ENCODE data around the gene TRIP10. TPM values are rescaled to one million over a fixed set of nuclear protein-coding genes. Genes with fewer than 3 reads are reported as not detected.

The TRIP10 gene
- polyA plus RNA-seq, 1 donor from 2014 or later: 0.76 TPM

DNA sequence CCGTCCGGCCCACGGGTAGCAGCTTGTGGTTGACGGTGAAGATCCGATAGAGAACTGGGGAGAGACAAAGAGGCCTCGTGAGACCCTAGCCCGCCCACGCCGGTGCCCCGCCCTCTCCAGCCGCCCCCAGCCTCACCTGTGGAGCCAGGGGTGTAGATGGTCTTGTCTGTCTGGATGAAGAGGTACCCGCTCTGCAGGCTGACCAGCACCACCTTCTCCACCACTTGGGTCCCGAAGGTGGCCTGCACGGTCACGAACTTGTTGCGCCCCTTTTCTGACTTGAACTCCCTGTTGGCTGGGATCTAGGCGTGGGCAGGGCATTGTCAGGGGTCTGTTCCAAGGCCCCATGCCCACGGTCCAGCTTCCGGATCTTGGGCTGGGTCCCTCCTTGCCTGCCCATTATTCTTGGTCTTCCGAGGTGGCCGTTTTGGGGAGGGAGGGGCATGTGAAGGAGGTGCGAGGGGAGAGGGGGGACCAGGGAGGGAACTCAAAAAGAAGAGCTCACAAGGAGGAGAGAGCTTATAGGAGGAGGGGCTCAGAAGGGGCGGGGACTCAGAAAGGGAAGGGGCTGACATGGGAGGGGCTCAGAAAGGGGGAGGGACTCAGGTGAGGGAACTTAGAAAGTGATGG, 21.3 kb upstream of the TRIP10 start:
- Histone ChIP-seq H3F3A (ENCODE audit: insufficient read depth, low read length, poor library complexity, severe bottlenecking) (no peaks in the 10 kb centered on the region), H4K20me1 (ENCODE audit: insufficient read depth) (no peaks in the 10 kb centered on the region), H3K9me2 (ENCODE audit: insufficient read depth, low read length) (no peaks in the 10 kb centered on the region), H3K27me3 (ENCODE audit: insufficient read depth, low read depth, low read length) (no peaks in the 10 kb centered on the region), H3K79me2 (replicated peaks; ENCODE audit: insufficient read depth, low read length) (no peaks in the 10 kb centered on the region), H3K27ac (ENCODE audit: low read length) (no peak overlapping the region), H3K9me3 (ENCODE audit: low read length) (no peaks in the 10 kb centered on the region), H3K4me3 (ENCODE audit: low read length) (no peak overlapping the region), H2AFZ (ENCODE audit: low read depth, low read length) (no peak overlapping the region), H3K4me2 (ENCODE audit: low read length) (no peak overlapping the region), H3K9ac (ENCODE audit: low read length) (no peak overlapping the region), H3K36me3 (ENCODE audit: insufficient read depth, low read length) (no peaks in the 10 kb centered on the region)
- no peak for TF ChIP-seq POLR2AphosphoS5 (IDR thresholded peaks at IDR 0.05)
- no peak for TF ChIP-seq SMC3 (conservative IDR thresholded peaks at IDR 0.05; ENCODE audit: poor library complexity)
- no peak for TF ChIP-seq RAD21 (conservative IDR thresholded peaks at IDR 0.05)
- no peak for TF ChIP-seq MXI1 (conservative IDR thresholded peaks at IDR 0.05; ENCODE audit: poor library complexity, severe bottlenecking)
- TF ChIP-seq TAF1 (IDR thresholded peaks at IDR 0.05; ENCODE audit: low read depth): no peak
- TF ChIP-seq, protein P1, sequence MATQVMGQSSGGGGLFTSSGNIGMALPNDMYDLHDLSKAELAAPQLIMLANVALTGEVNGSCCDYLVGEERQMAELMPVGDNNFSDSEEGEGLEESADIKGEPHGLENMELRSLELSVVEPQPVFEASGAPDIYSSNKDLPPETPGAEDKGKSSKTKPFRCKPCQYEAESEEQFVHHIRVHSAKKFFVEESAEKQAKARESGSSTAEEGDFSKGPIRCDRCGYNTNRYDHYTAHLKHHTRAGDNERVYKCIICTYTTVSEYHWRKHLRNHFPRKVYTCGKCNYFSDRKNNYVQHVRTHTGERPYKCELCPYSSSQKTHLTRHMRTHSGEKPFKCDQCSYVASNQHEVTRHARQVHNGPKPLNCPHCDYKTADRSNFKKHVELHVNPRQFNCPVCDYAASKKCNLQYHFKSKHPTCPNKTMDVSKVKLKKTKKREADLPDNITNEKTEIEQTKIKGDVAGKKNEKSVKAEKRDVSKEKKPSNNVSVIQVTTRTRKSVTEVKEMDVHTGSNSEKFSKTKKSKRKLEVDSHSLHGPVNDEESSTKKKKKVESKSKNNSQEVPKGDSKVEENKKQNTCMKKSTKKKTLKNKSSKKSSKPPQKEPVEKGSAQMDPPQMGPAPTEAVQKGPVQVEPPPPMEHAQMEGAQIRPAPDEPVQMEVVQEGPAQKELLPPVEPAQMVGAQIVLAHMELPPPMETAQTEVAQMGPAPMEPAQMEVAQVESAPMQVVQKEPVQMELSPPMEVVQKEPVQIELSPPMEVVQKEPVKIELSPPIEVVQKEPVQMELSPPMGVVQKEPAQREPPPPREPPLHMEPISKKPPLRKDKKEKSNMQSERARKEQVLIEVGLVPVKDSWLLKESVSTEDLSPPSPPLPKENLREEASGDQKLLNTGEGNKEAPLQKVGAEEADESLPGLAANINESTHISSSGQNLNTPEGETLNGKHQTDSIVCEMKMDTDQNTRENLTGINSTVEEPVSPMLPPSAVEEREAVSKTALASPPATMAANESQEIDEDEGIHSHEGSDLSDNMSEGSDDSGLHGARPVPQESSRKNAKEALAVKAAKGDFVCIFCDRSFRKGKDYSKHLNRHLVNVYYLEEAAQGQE (IDR thresholded peaks at IDR 0.05; ENCODE audit: borderline replicate concordance): no peak
- no peak for TF ChIP-seq EP300 (conservative IDR thresholded peaks at IDR 0.05; ENCODE audit: poor library complexity, severe bottlenecking)
- no peak for TF ChIP-seq EZH2 (IDR thresholded peaks at IDR 0.05; ENCODE audit: borderline replicate concordance, insufficient read depth, low read length, poor library complexity, severe bottlenecking)
- TF ChIP-seq, protein P2, sequence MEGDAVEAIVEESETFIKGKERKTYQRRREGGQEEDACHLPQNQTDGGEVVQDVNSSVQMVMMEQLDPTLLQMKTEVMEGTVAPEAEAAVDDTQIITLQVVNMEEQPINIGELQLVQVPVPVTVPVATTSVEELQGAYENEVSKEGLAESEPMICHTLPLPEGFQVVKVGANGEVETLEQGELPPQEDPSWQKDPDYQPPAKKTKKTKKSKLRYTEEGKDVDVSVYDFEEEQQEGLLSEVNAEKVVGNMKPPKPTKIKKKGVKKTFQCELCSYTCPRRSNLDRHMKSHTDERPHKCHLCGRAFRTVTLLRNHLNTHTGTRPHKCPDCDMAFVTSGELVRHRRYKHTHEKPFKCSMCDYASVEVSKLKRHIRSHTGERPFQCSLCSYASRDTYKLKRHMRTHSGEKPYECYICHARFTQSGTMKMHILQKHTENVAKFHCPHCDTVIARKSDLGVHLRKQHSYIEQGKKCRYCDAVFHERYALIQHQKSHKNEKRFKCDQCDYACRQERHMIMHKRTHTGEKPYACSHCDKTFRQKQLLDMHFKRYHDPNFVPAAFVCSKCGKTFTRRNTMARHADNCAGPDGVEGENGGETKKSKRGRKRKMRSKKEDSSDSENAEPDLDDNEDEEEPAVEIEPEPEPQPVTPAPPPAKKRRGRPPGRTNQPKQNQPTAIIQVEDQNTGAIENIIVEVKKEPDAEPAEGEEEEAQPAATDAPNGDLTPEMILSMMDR (IDR thresholded peaks at IDR 0.05; ENCODE audit: poor library complexity, severe bottlenecking): no peak

DNA sequence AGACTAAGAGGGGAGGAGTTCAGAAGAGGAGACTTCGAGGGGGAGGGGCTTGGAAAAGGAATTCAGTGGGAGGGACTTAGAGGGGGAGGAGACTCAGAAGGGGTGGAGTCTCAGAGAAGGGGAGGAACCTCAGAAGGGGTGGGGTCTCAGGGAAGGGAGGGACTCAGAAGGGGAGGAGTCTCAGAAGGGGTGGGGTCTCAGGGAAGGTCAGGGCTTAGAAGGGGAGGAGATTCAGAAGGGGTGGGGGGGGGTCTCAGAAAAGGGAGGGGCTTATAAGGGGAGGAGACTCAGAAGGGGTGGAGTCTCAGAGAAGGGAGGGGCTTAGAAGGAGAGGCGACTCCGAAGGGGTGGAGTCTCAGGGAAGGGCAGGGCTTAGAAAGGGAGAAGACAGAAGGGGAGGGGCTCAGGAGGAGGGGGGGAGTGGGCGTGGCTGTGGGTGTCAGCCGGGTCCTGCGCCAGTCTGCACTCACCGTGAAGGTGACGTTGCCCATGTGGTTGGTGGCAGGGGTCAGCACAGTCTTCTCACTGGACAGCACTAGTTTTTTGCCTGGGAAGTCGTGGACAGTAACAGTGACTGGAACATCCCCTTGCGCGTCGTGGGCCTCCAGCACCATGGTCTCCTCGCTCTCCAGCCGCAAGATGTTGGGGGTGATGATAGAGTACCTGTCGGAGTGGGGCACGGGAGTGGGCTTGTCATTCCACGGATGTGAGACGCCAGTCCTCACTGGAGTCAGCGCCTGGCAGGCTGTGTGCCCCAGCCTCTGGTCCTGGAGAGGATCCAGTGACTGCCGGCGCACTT, 20.5 kb upstream of the TRIP10 start:
- no peaks in the 10 kb centered on the region for H3K36me3 ChIP-seq (ENCODE audit: insufficient read depth, low read length)
- no peaks in the 10 kb centered on the region for H3F3A ChIP-seq (ENCODE audit: insufficient read depth, low read length, poor library complexity, severe bottlenecking)
- no peaks in the 10 kb centered on the region for H4K20me1 ChIP-seq (ENCODE audit: insufficient read depth)
- H3K9me2 ChIP-seq (ENCODE audit: insufficient read depth, low read length): no peaks in the 10 kb centered on the region
- H3K79me2 ChIP-seq (replicated peaks; ENCODE audit: insufficient read depth, low read length): no peaks in the 10 kb centered on the region
- H3K4me3 ChIP-seq (ENCODE audit: low read length): no peak overlapping the region
- no peaks in the 10 kb centered on the region for H3K9me3 ChIP-seq (ENCODE audit: low read length)
- no peak overlapping the region for H2AFZ ChIP-seq (ENCODE audit: low read depth, low read length)
- H3K27ac ChIP-seq (ENCODE audit: low read length): no peak overlapping the region
- TF ChIP-seq EP300 (conservative IDR thresholded peaks at IDR 0.05; ENCODE audit: poor library complexity, severe bottlenecking) (no peak), RAD21 (conservative IDR thresholded peaks at IDR 0.05) (no peak), MXI1 (conservative IDR thresholded peaks at IDR 0.05; ENCODE audit: poor library complexity, severe bottlenecking) (no peak), SMC3 (conservative IDR thresholded peaks at IDR 0.05; ENCODE audit: poor library complexity) (no peak), POLR2AphosphoS5 (IDR thresholded peaks at IDR 0.05) (no peak), EZH2 (IDR thresholded peaks at IDR 0.05; ENCODE audit: borderline replicate concordance, insufficient read depth, low read length, poor library complexity, severe bottlenecking) (no peak), TAF1 (IDR thresholded peaks at IDR 0.05; ENCODE audit: low read depth) (no peak)
- TF ChIP-seq, protein P1 (IDR thresholded peaks at IDR 0.05; ENCODE audit: borderline replicate concordance): no peak
- TF ChIP-seq, protein P2 (IDR thresholded peaks at IDR 0.05; ENCODE audit: poor library complexity, severe bottlenecking): no peak
- H3K27me3 ChIP-seq (ENCODE audit: insufficient read depth, low read depth, low read length): no peaks in the 10 kb centered on the region
- no peak overlapping the region for H3K9ac ChIP-seq (ENCODE audit: low read length)
- H3K4me2 ChIP-seq (ENCODE audit: low read length): no peak overlapping the region
